ENCODE data around the gene KRTAP4-11. TPM values are rescaled to one million over a fixed set of nuclear protein-coding genes. Genes with fewer than 3 reads are reported as not detected.
"Not testable (repeated sequence)": the region's sequence is repeated elsewhere in the genome, so short reads cannot be mapped to it uniquely, and the experiment has no call there.

KRTAP4-11 gene
- total RNA-seq, 1 experiment from 2014 or later, result not detected

GRCh38 chr17:41149652-41149985 lies 31.4 kb upstream of the KRTAP4-11 start, which contains the start of gene KRTAP4-5 (continued):
- no peak for TF ChIP-seq ATF3 (CRISPR knock-in tag; conservative IDR thresholded peaks at IDR 0.05)
- TF ChIP-seq HMGXB4 (CRISPR knock-in tag; IDR thresholded peaks at IDR 0.05), result no peak
- TF ChIP-seq ZNF281 (CRISPR knock-in tag; IDR thresholded peaks at IDR 0.05), result no peak
- no peak for TF ChIP-seq CTCF (IDR thresholded peaks at IDR 0.05)

GRCh38 chr17:41148971-41149651 lies 30.9 kb upstream of the KRTAP4-11 start:
- H3K27me3 Mint-ChIP-seq (ENCODE audit: low read depth); H3K4me1 Mint-ChIP-seq; CTCF ChIA-PET; H3K4me3 Mint-ChIP-seq; DNase-seq (ENCODE audit: low spot score); H3K27ac Mint-ChIP-seq; ATAC-seq; POLR2A ChIA-PET; H3K36me3 Mint-ChIP-seq: not testable (repeated sequence)
- peaks cover 17% of the 10 kb centered on the region for H3K9me3 Mint-ChIP-seq
- peak; percentile 70 for TF ChIP-seq ZNF423 (CRISPR knock-in tag; IDR thresholded peaks at IDR 0.05)

- no peak for ATAC-seq
- Mint-ChIP-seq H3K27me3 (ENCODE audit: low read depth) (no peaks in the 10 kb centered on the region; the same call in 1 of the 2 replicates), H3K9me3 (peaks cover 22% of the 10 kb centered on the region), H3K4me1 (peaks cover 8% of the 10 kb centered on the region; the same call in 1 of the 2 replicates), H3K27ac (no peak overlapping the region), H3K36me3 (peaks cover 16% of the 10 kb centered on the region), H3K4me3 (no peak overlapping the region)
- no peak for TF ChIP-seq ZNF425 (CRISPR knock-in tag; conservative IDR thresholded peaks at IDR 0.05)
- ChIA-PET CTCF (no interaction called here), POLR2A (no interaction called here)
- DNase-seq (ENCODE audit: low spot score), result no peak
Measured at GRCh38 chr17:41147531-41148204, 29.5 kb upstream of the KRTAP4-11 start.

GRCh38 chr17:41145261-41145660 lies 27.1 kb upstream of the KRTAP4-11 start:
- ChIA-PET CTCF (no interaction called here), POLR2A (no interaction called here)
- no peak for ATAC-seq
- peaks cover 8% of the 10 kb centered on the region; the same call in 1 of the 2 replicates for H3K4me1 Mint-ChIP-seq
- H3K9me3 Mint-ChIP-seq, result peaks cover 44% of the 10 kb centered on the region
- DNase-seq (ENCODE audit: low spot score), result no peak
- H3K27me3 Mint-ChIP-seq (ENCODE audit: low read depth), result peaks cover 3% of the 10 kb centered on the region; the same call in 1 of the 2 replicates
- H3K4me3 Mint-ChIP-seq, result no peak overlapping the region
- no peak overlapping the region for H3K27ac Mint-ChIP-seq
- peaks cover 27% of the 10 kb centered on the region for H3K36me3 Mint-ChIP-seq
- TF ChIP-seq ZNF423 (CRISPR knock-in tag; IDR thresholded peaks at IDR 0.05) (no peak), ARID4B (CRISPR knock-in tag; IDR thresholded peaks at IDR 0.05; ENCODE audit: borderline replicate concordance) (no peak), ZNF532 (CRISPR knock-in tag; IDR thresholded peaks at IDR 0.05; ENCODE audit: borderline replicate concordance) (no peak)

Data from WTC11 (cell line).